ENCODE results near the gene ST7. TPM values are rescaled to one million over a fixed set of nuclear protein-coding genes. Genes with fewer than 3 reads are reported as not detected.
A peak's percentile ranks its signal among the peaks of the same experiment; 100 is the strongest.

Gene ST7
- total RNA-seq, 1 donor from 2014 or later: 39.3 TPM

- no peak overlapping the region for H3K4me3 Mint-ChIP-seq (ENCODE audit: unreplicated experiment)
- no peak overlapping the region for H2AFZ ChIP-seq (ENCODE audit: low read depth, low read length)
- no peak overlapping the region for H3K27ac ChIP-seq (ENCODE audit: low read depth, low read length)
- H3K9me3 ChIP-seq (ENCODE audit: insufficient read depth, low read depth, low read length): no peaks in the 10 kb centered on the region
- peak overlapping the region; percentile 62 for H3K27ac Mint-ChIP-seq (ENCODE audit: unreplicated experiment)
- no peak overlapping the region for H3K4me3 ChIP-seq (ENCODE audit: insufficient read depth, low read depth, low read length)
- TF ChIP-seq CTCF (IDR thresholded peaks at IDR 0.05; ENCODE audit: insufficient read depth, low read depth, low read length) (no peak), EZH2 (IDR thresholded peaks at IDR 0.05; ENCODE audit: insufficient read depth, low read length) (no peak)
- DNase-seq (ENCODE audit: low read depth) (no peak), FAIRE-seq (no peak)
- peaks cover 13% of the 10 kb centered on the region for H3K79me2 ChIP-seq (ENCODE audit: insufficient read depth, low read length)
- H3K4me2 ChIP-seq (ENCODE audit: low read length): no peak overlapping the region
- no peaks in the 10 kb centered on the region for H3K9me3 Mint-ChIP-seq (ENCODE audit: unreplicated experiment)
- H3K4me1 ChIP-seq (ENCODE audit: insufficient read depth, low read length): peaks cover 12% of the 10 kb centered on the region
- H3K27me3 ChIP-seq (ENCODE audit: insufficient read depth, low read length): no peaks in the 10 kb centered on the region
- no peaks in the 10 kb centered on the region for H3K27me3 Mint-ChIP-seq (ENCODE audit: low read depth, unreplicated experiment)
- H3K36me3 ChIP-seq (ENCODE audit: insufficient read depth, low read length): no peaks in the 10 kb centered on the region
- H3K36me3 Mint-ChIP-seq (ENCODE audit: low read depth, unreplicated experiment): no peaks in the 10 kb centered on the region
- H4K20me1 ChIP-seq (ENCODE audit: insufficient read depth, low read length): no peaks in the 10 kb centered on the region
- H3K9ac ChIP-seq (ENCODE audit: low read length): no peak overlapping the region
- H3K4me1 Mint-ChIP-seq (ENCODE audit: low read depth, unreplicated experiment): peaks cover 15% of the 10 kb centered on the region
These were observed 3.1 kb upstream of the ST7 start for GRCh38 chr7:116949941-116950801.

- Histone ChIP-seq H3K9ac (ENCODE audit: low read length) (no peak overlapping the region), H3K27ac (ENCODE audit: low read depth, low read length) (no peak overlapping the region), H3K4me2 (ENCODE audit: low read length) (no peak overlapping the region), H3K36me3 (ENCODE audit: insufficient read depth, low read length) (no peaks in the 10 kb centered on the region), H3K79me2 (ENCODE audit: insufficient read depth, low read length) (peaks cover 20% of the 10 kb centered on the region), H2AFZ (ENCODE audit: low read depth, low read length) (no peak overlapping the region), H3K4me3 (ENCODE audit: insufficient read depth, low read depth, low read length) (no peak overlapping the region), H4K20me1 (ENCODE audit: insufficient read depth, low read length) (peaks cover 4% of the 10 kb centered on the region), H3K9me3 (ENCODE audit: insufficient read depth, low read depth, low read length) (no peaks in the 10 kb centered on the region), H3K4me1 (ENCODE audit: insufficient read depth, low read length) (peaks cover 15% of the 10 kb centered on the region), H3K27me3 (ENCODE audit: insufficient read depth, low read length) (no peaks in the 10 kb centered on the region)
- H3K36me3 Mint-ChIP-seq (ENCODE audit: low read depth, unreplicated experiment): no peaks in the 10 kb centered on the region
- TF ChIP-seq EZH2 (IDR thresholded peaks at IDR 0.05; ENCODE audit: insufficient read depth, low read length): no peak
- no peak for TF ChIP-seq CTCF (IDR thresholded peaks at IDR 0.05; ENCODE audit: insufficient read depth, low read depth, low read length)
- DNase-seq (ENCODE audit: low read depth): no peak
- no peaks in the 10 kb centered on the region for H3K27me3 Mint-ChIP-seq (ENCODE audit: low read depth, unreplicated experiment)
- peaks cover 20% of the 10 kb centered on the region for H3K4me1 Mint-ChIP-seq (ENCODE audit: low read depth, unreplicated experiment)
- H3K9me3 Mint-ChIP-seq (ENCODE audit: unreplicated experiment): no peaks in the 10 kb centered on the region
- H3K4me3 Mint-ChIP-seq (ENCODE audit: unreplicated experiment): no peak overlapping the region
- no peak for FAIRE-seq
- H3K27ac Mint-ChIP-seq (ENCODE audit: unreplicated experiment): peak overlapping the region; percentile 62
These were observed 2.4 kb upstream of the ST7 start for GRCh38 chr7:116950889-116951351.
